Measurements from ENCODE around the gene ANG.

Gene ANG

DNA sequence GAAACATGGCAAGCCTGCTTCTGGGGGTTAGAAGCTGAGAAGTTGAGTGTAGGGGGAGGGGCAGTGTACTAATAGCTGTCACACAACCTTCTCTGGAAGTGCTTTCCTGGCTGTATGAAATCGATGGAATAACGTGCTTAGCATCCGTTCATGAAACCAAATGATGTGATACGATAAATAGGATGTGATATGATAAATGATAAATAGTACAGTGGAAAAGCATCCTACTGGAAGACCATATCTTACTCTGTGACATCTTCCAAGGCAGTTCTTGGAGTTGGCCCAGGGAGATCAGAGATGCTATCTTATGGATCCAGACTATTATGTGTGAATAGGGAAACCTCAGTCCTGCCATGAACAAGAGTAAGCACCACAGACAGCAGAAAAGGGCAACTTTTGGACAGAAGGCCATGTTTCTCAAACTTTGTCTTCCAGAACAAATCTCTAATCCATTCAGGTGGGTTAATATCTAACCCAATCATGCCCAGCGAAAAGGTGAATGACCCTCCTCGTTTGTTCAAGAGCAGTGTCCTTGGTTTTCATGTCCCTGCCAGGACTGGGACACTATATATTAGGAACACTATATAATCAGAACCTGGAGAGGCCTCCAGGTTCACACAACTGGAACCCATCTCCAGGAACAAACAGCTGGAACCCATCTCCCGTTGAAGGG is at the start of gene ANG:
TSS of gene ANG (plus strand) at position 598 of the 673 bp plus-strand sequence. CDS start 4,801 bp downstream, outside the sequence.
- TF ChIP-seq RAD21 (IDR thresholded peaks at IDR 0.05; ENCODE audit: low read depth) (no peak), NFIC (IDR thresholded peaks at IDR 0.05) (no peak), TEAD4 (IDR thresholded peaks at IDR 0.05) (no peak), CREB1 (IDR thresholded peaks at IDR 0.05; ENCODE audit: low read depth) (no peak), TAF1 (IDR thresholded peaks at IDR 0.05; ENCODE audit: low read depth) (no peak), FOXM1 (IDR thresholded peaks at IDR 0.05; ENCODE audit: borderline replicate concordance, low read depth) (no peak), EP300 (IDR thresholded peaks at IDR 0.05; ENCODE audit: borderline replicate concordance) (no peak), YY1 (IDR thresholded peaks at IDR 0.05; ENCODE audit: low read depth) (no peak)
- TF ChIP-seq, protein P1, sequence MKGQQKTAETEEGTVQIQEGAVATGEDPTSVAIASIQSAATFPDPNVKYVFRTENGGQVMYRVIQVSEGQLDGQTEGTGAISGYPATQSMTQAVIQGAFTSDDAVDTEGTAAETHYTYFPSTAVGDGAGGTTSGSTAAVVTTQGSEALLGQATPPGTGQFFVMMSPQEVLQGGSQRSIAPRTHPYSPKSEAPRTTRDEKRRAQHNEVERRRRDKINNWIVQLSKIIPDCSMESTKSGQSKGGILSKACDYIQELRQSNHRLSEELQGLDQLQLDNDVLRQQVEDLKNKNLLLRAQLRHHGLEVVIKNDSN (IDR thresholded peaks at IDR 0.05), result no peak
- TF ChIP-seq, protein P2, sequence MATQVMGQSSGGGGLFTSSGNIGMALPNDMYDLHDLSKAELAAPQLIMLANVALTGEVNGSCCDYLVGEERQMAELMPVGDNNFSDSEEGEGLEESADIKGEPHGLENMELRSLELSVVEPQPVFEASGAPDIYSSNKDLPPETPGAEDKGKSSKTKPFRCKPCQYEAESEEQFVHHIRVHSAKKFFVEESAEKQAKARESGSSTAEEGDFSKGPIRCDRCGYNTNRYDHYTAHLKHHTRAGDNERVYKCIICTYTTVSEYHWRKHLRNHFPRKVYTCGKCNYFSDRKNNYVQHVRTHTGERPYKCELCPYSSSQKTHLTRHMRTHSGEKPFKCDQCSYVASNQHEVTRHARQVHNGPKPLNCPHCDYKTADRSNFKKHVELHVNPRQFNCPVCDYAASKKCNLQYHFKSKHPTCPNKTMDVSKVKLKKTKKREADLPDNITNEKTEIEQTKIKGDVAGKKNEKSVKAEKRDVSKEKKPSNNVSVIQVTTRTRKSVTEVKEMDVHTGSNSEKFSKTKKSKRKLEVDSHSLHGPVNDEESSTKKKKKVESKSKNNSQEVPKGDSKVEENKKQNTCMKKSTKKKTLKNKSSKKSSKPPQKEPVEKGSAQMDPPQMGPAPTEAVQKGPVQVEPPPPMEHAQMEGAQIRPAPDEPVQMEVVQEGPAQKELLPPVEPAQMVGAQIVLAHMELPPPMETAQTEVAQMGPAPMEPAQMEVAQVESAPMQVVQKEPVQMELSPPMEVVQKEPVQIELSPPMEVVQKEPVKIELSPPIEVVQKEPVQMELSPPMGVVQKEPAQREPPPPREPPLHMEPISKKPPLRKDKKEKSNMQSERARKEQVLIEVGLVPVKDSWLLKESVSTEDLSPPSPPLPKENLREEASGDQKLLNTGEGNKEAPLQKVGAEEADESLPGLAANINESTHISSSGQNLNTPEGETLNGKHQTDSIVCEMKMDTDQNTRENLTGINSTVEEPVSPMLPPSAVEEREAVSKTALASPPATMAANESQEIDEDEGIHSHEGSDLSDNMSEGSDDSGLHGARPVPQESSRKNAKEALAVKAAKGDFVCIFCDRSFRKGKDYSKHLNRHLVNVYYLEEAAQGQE (IDR thresholded peaks at IDR 0.05; ENCODE audit: low read depth), result no peak

DNA sequence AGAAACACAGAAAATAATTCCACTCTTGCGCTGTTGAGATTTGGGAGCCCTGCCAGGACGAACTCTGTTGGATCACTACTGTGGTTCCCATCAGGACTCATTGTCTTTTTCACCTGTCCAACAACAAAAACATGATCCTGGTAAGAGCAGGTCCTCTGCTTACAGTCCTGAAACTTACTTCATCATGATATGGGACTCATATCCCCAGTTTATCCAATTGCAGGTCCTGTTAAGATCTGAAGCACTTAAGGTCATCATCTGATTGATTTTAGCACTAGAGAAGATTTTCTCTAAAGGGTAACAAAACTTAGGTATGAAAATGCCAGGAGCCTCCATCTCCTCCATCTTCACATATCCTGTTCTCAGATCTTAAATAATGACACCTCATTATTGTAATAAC is 47.0 kb upstream of the ANG start, which contains the start of gene OR6S1:
TSS of gene OR6S1 (minus strand) at position 101 of the 400 bp plus-strand sequence. CDS start at position 101, 0 bp downstream.
- TF ChIP-seq NFIC (IDR thresholded peaks at IDR 0.05) (no peak), YY1 (IDR thresholded peaks at IDR 0.05; ENCODE audit: low read depth) (no peak), FOXM1 (IDR thresholded peaks at IDR 0.05; ENCODE audit: borderline replicate concordance, low read depth) (no peak), RAD21 (IDR thresholded peaks at IDR 0.05; ENCODE audit: low read depth) (no peak), CEBPB (IDR thresholded peaks at IDR 0.05) (no peak), TCF12 (IDR thresholded peaks at IDR 0.05; ENCODE audit: low read depth) (no peak), ZBTB7A (IDR thresholded peaks at IDR 0.05; ENCODE audit: low read depth) (no peak), TAF1 (IDR thresholded peaks at IDR 0.05; ENCODE audit: low read depth) (no peak), TEAD4 (IDR thresholded peaks at IDR 0.05) (no peak), EP300 (IDR thresholded peaks at IDR 0.05; ENCODE audit: borderline replicate concordance) (no peak)
- TF ChIP-seq, protein P2 (IDR thresholded peaks at IDR 0.05; ENCODE audit: low read depth), result no peak
- TF ChIP-seq, protein P1 (IDR thresholded peaks at IDR 0.05), result no peak

DNA sequence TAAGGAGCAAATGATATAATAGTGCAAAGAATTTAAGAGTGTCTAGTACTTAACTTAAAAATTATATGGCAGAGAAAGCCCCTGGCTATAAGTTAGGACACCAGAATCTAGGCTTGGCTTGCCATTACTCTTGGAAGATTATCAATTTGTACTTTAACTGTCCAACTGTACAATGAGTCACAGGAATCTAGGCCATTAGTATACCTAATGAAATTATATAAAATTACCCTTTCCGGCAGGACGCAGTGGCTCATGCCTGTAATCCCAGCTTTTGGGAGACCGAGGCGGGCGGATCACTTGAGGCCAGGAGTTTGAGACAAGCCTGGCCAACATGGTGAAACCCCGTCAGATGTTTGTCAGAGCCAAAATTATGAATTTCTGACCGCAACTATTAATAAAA is 46.4 kb upstream of the ANG start:
- no peak for TF ChIP-seq TEAD4 (IDR thresholded peaks at IDR 0.05)

DNA sequence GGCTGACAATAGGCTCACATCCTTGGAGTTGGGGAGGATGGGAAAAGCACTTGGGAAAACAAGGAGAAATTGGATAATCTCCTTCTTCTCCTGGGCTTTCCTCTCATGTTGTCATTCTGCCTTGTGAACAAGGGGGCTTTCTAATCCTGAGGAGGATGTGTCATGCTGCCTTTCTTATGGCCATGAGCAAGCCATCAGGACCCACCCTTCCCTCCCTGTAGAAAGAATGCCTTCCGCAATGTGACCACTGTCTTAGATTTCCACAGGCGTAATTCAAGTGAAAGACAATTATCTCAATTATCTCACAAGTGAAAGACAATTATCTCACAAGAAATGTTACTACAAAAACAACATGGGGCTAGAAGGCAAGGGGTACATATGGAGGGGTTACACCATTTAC is 44.0 kb upstream of the ANG start:
- TF ChIP-seq NFIC (IDR thresholded peaks at IDR 0.05), result no peak
- TF ChIP-seq TCF12 (IDR thresholded peaks at IDR 0.05; ENCODE audit: low read depth), result no peak
- TF ChIP-seq TEAD4 (IDR thresholded peaks at IDR 0.05), result no peak
- TF ChIP-seq YY1 (IDR thresholded peaks at IDR 0.05; ENCODE audit: low read depth), result no peak
- TF ChIP-seq ZBTB7A (IDR thresholded peaks at IDR 0.05; ENCODE audit: low read depth), result no peak
- no peak for TF ChIP-seq TAF1 (IDR thresholded peaks at IDR 0.05; ENCODE audit: low read depth)

DNA sequence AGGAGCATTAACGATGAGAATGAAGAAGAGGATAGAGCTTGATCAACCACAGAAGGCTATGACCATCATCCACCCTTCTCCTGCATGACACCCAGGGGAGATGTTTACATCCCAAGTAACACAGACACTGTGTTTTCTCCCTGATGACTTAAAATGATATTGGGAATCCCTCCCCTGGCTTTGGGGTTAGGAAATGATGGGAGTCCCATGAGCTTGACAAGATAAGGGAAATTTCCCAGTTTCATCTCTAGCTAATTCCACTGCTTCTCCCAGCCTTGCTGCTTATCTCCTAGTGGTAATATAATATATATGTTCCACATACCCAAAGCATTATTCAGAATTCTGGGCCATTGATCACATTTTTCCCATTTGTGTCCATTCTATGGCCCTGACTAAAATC is 43.1 kb upstream of the ANG start:
- TF ChIP-seq, protein P2 (IDR thresholded peaks at IDR 0.05; ENCODE audit: low read depth), result no peak
- TF ChIP-seq CEBPB (IDR thresholded peaks at IDR 0.05) (no peak), TEAD4 (IDR thresholded peaks at IDR 0.05) (no peak), CREB1 (IDR thresholded peaks at IDR 0.05; ENCODE audit: low read depth) (no peak), TCF12 (IDR thresholded peaks at IDR 0.05; ENCODE audit: low read depth) (no peak), ZBTB7A (IDR thresholded peaks at IDR 0.05; ENCODE audit: low read depth) (no peak), EGR1 (IDR thresholded peaks at IDR 0.05) (no peak), RAD21 (IDR thresholded peaks at IDR 0.05; ENCODE audit: low read depth) (no peak), TAF1 (IDR thresholded peaks at IDR 0.05; ENCODE audit: low read depth) (no peak), NFIC (IDR thresholded peaks at IDR 0.05) (no peak)
- TF ChIP-seq, protein P3, sequence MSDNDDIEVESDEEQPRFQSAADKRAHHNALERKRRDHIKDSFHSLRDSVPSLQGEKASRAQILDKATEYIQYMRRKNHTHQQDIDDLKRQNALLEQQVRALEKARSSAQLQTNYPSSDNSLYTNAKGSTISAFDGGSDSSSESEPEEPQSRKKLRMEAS (IDR thresholded peaks at IDR 0.05), result no peak
- TF ChIP-seq, protein P1 (IDR thresholded peaks at IDR 0.05), result no peak
